GM21360 (cell line): ENCODE results near the gene PIGM.

Source experiments
- ATAC-seq: cut with Tn5 transposase; IDR thresholded peaks from one replicate; pipeline ENCODE4 v1.9.1; 2021; ENCODE audit warnings: mild to moderate bottlenecking, moderate library complexity; ENCODE audit not compliant: unreplicated experiment

PIGM gene

GRCh38 chr1:160022330-160023310, 9.2 kb downstream of the PIGM start:
- ATAC-seq: no peak

GRCh38 chr1:160021376-160022074, 10.3 kb downstream of the PIGM start:
- no peak for ATAC-seq

GRCh38 chr1:160020196-160020595, 11.6 kb downstream of the PIGM start:
- ATAC-seq: no peak

- no peak for ATAC-seq
These were observed 12.9 kb downstream of the PIGM start for GRCh38 chr1:160018900-160019299.

- no peak for ATAC-seq
These were observed 13.4 kb downstream of the PIGM start for GRCh38 chr1:160018347-160018746.

- no peak for ATAC-seq
These were observed 14.2 kb downstream of the PIGM start for GRCh38 chr1:160017592-160017991.

GRCh38 chr1:160011781-160012180, 20.0 kb downstream of the PIGM start:
- ATAC-seq: no peak

- no peak for ATAC-seq
These were observed 22.0 kb downstream of the PIGM start for GRCh38 chr1:160009801-160010200.

GRCh38 chr1:160009081-160009480, 22.7 kb downstream of the PIGM start:
- ATAC-seq: no peak

GRCh38 chr1:160007577-160008200, 24.1 kb downstream of the PIGM start:
- ATAC-seq: no peak

GRCh38 chr1:160006312-160006940, 25.4 kb downstream of the PIGM start:
- ATAC-seq: no peak

- ATAC-seq: no peak
These were observed 26.7 kb downstream of the PIGM start for GRCh38 chr1:160005070-160005469.

GRCh38 chr1:160004425-160004824, 27.4 kb downstream of the PIGM start:
- no peak for ATAC-seq

- ATAC-seq: no peak
These were observed 27.8 kb downstream of the PIGM start for GRCh38 chr1:160004001-160004400.

- no peak for ATAC-seq
These were observed 30.4 kb downstream of the PIGM start for GRCh38 chr1:160001440-160001839.

GRCh38 chr1:159999204-159999603, 32.6 kb downstream of the PIGM start:
- no peak for ATAC-seq

- no peak for ATAC-seq
These were observed 35.1 kb downstream of the PIGM start for GRCh38 chr1:159996653-159997052.

- ATAC-seq: no peak
These were observed 36.9 kb downstream of the PIGM start for GRCh38 chr1:159994896-159995295.

- no peak for ATAC-seq
These were observed 37.9 kb downstream of the PIGM start for GRCh38 chr1:159993911-159994310.

- no peak for ATAC-seq
These were observed 39.6 kb downstream of the PIGM start for GRCh38 chr1:159992161-159992560.

- no peak for ATAC-seq
These were observed 40.3 kb downstream of the PIGM start for GRCh38 chr1:159991513-159991912.
